Measurements from ENCODE around the gene RNF128. TPM values are rescaled to one million over a fixed set of nuclear protein-coding genes. Genes with fewer than 3 reads are reported as not detected.

Gene RNF128
- polyA plus RNA-seq, 3 donors = 9.1 to 12.7 (median 10.8) TPM

Other genes with a start within 250 kb of the RNF128 start
- gene RADX, start 114.7 kb upstream of the RNF128 start, polyA plus RNA-seq (ENCODE audit: insufficient read length in 3 of 3) = 1 to 10 TPM; 3.2 to 5.5 (median 5.2) TPM
- 1 to 10 TPM; 5.0 to 6.8 (median 5.1) TPM for gene TBC1D8B, start 76.0 kb downstream of the RNF128 start, polyA plus RNA-seq (ENCODE audit: insufficient read length in 3 of 3)
- gene RIPPLY1, start 176.6 kb downstream of the RNF128 start, polyA plus RNA-seq (ENCODE audit: insufficient read length in 3 of 3) = 1 to 10 TPM; 2.4 to 3.0 (median 2.5) TPM
- 10 to 100 TPM; 70.1 to 78.3 (median 70.4) TPM for gene CLDN2, start 193.7 kb downstream of the RNF128 start, polyA plus RNA-seq (ENCODE audit: insufficient read length in 3 of 3)